Type B pancreatic cell (in vitro differentiated cells): ENCODE data around the gene MAPK10. TPM values are rescaled to one million over a fixed set of nuclear protein-coding genes. Genes with fewer than 3 reads are reported as not detected.

Experiments
- DNase-seq: peaks from one replicate; pipeline ENCODE4 v3.0.0; 2021; ENCODE audit warnings: mixed read lengths; ENCODE audit not compliant: unreplicated experiment; ENCODE audit errors: extremely low spot score
- H3K27ac Mint-ChIP-seq: 2 replicates; pipeline ENCODE4 v1.8.0; 2021; ENCODE audit warnings: mild to moderate bottlenecking, mixed read lengths
- H3K27me3 Mint-ChIP-seq: 2 replicates; pipeline ENCODE4 v1.8.0; 2021; ENCODE audit warnings: mixed read lengths
- H3K36me3 Mint-ChIP-seq: 2 replicates; pipeline ENCODE4 v1.8.0; 2021; ENCODE audit warnings: mixed read lengths
- H3K4me1 Mint-ChIP-seq: one replicate; pipeline ENCODE4 v1.8.0; 2021; ENCODE audit warnings: mixed read lengths; ENCODE audit not compliant: unreplicated experiment
- H3K4me3 Mint-ChIP-seq: 2 replicates; pipeline ENCODE4 v1.8.0; 2021; ENCODE audit warnings: mild to moderate bottlenecking, mixed read lengths
- H3K9me3 Mint-ChIP-seq: 2 replicates; pipeline ENCODE4 v1.8.0; 2021; ENCODE audit warnings: mixed read lengths
- total RNA-seq: library from RNA; stranded (reverse); gene quantifications from 2 replicates; pipeline ENCODE4 v1.2.1, GENCODE V29; 2021; ENCODE audit warnings: low replicate concordance
- TF ChIP-seq, protein P1 (sequence below): fragments of 200-600 bp; sonication (generic); conservative IDR thresholded peaks from 2 replicates; pipeline ENCODE4 v1.5.0; 2021; ENCODE audit warnings: antibody characterized with exemption, mild to moderate bottlenecking

MAPK10 gene
- total RNA-seq, 1 donor from 2014 or later, result 19.1 TPM

DNA sequence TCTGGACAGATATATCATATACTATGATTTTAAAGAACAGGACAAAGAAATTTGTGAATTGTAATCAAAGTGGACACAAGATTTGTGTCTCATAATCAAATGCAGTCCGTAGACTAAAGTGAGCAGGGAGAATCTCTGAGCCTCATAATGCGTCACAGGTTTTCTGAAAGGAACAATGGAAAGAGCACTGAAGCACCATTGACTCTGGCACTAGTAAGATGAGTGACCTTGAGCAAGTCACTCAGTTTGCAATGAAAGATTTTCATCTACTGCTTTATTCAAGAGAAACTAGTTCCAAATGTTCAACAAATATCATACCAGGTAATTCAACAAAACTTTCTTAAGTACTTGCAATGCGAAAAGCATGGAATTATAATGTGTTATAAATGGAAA is 315.3 kb downstream of the MAPK10 start:
- no peak overlapping the region for H3K4me3 Mint-ChIP-seq
- H3K4me1 Mint-ChIP-seq, result peaks cover 6% of the 10 kb centered on the region
- H3K9me3 Mint-ChIP-seq, result no peaks in the 10 kb centered on the region
- H3K27me3 Mint-ChIP-seq, result no peaks in the 10 kb centered on the region
- no peak for DNase-seq
- TF ChIP-seq, protein P1, sequence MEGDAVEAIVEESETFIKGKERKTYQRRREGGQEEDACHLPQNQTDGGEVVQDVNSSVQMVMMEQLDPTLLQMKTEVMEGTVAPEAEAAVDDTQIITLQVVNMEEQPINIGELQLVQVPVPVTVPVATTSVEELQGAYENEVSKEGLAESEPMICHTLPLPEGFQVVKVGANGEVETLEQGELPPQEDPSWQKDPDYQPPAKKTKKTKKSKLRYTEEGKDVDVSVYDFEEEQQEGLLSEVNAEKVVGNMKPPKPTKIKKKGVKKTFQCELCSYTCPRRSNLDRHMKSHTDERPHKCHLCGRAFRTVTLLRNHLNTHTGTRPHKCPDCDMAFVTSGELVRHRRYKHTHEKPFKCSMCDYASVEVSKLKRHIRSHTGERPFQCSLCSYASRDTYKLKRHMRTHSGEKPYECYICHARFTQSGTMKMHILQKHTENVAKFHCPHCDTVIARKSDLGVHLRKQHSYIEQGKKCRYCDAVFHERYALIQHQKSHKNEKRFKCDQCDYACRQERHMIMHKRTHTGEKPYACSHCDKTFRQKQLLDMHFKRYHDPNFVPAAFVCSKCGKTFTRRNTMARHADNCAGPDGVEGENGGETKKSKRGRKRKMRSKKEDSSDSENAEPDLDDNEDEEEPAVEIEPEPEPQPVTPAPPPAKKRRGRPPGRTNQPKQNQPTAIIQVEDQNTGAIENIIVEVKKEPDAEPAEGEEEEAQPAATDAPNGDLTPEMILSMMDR, result no peak
- no peak overlapping the region for H3K27ac Mint-ChIP-seq
- no peaks in the 10 kb centered on the region for H3K36me3 Mint-ChIP-seq

DNA sequence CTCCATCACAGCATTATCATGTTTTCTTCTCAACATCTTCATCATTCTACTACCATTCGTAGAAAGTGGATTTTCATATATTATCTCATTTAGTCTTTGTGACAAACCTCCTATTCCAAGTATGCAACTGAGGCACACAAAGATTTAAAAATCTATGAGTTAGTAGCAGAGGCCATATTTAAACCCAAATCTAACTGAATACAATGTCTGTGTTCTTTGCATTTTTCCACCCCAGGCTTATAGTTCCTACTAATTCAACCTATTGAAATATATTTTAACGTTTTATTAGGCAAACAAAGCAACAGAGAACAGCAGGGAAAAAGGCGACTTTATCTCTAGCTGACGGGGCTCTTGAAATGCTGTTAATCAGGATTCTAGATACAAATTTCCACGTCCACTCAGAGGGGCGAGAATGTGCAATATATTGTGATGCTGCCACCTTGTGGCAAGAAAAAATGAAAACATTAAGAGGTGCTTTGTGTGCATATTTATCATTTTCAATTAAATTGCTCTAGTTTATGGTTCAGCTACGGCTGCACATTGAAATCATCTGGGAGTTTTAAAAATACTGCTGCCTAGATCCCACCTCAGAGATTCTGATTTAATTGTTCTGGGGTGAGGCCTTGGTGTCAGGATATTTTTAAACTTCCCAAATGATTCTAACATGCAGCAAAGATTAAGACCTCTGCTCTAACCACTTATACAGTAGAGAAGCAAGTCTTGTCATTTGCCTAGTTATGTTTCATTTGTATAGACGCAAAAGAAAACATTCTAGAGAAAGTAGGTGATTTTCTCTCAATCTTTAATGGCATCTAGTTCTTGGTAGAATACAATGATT is 315.9 kb downstream of the MAPK10 start:
- DNase-seq, result no peak
- H3K27me3 Mint-ChIP-seq, result no peaks in the 10 kb centered on the region

DNA sequence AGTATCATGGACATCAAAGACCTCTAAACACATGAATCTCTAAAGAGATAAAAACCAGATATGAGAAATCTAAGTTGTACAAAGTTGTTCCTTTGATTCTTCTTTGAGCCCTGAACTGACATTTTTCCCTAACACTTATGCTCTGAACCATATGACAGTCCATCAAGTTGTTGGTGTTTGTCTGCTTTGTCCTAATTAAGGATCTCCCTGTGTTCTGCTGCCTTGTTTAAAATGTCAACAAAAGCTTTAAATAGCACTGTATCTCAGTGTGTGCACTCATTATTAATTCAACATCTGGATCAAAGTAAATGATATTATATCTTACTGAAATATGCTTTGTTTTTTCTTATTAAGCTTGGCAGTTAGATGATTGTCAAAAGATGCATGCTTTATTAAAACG is 321.8 kb downstream of the MAPK10 start:
- no peak for DNase-seq
- no peaks in the 10 kb centered on the region for H3K9me3 Mint-ChIP-seq

More for the DNA sequence above, 315.9 kb downstream of the MAPK10 start:
- Mint-ChIP-seq H3K4me1 (peaks cover 6% of the 10 kb centered on the region), H3K27ac (no peak overlapping the region), H3K9me3 (no peaks in the 10 kb centered on the region), H3K4me3 (no peak overlapping the region), H3K36me3 (no peaks in the 10 kb centered on the region)
- TF ChIP-seq, protein P1, result peak; percentile 87

DNA sequence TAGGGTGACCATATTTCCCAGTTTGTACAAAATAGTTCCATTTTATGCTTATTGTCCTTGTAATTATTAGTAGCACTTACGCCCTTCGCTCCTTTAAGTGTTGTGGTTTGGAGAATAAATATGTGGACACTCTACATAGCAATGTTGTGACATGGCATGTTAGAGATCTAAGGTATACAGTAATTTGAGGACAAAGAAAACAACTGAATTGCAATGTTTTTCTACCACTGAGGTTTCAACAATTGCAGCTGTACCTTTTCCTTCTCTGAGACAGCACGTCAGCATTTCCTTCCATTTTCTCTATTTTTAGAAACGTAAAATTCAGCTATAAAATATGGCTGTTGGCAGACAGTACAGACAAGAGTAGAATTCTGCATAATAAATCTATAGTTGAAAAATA is 323.1 kb downstream of the MAPK10 start:
- peaks cover 14% of the 10 kb centered on the region for H3K4me1 Mint-ChIP-seq
- no peak overlapping the region for H3K27ac Mint-ChIP-seq
- H3K9me3 Mint-ChIP-seq, result no peaks in the 10 kb centered on the region
- TF ChIP-seq, protein P1, result no peak
- H3K4me3 Mint-ChIP-seq, result no peak overlapping the region
- H3K36me3 Mint-ChIP-seq, result no peaks in the 10 kb centered on the region
- no peak for DNase-seq
- no peaks in the 10 kb centered on the region for H3K27me3 Mint-ChIP-seq

More for the DNA sequence above, 321.8 kb downstream of the MAPK10 start:
- no peak overlapping the region for H3K27ac Mint-ChIP-seq
- peaks cover 13% of the 10 kb centered on the region for H3K4me1 Mint-ChIP-seq
- H3K27me3 Mint-ChIP-seq, result no peaks in the 10 kb centered on the region
- TF ChIP-seq, protein P1, result no peak
- H3K36me3 Mint-ChIP-seq, result no peaks in the 10 kb centered on the region
- H3K4me3 Mint-ChIP-seq, result no peak overlapping the region

DNA sequence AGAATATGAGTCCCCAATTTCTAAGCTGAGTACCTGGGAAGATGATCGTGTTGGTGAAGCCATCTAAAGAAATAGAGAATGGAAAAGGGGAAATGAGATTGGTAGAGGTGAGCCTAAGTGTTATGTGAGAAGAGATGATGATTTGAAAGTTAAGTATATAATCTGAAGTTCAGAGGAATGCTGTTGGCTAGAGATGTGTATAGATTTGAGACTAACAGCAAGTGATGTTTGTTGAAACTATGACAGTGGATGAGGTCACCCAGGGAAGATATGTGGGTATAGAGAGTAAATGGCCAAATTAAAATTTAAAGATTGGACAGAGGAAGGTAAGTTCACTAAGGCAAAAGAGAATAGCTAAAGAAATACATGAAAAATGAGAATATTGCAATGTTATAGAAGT is 324.2 kb downstream of the MAPK10 start:
- Mint-ChIP-seq H3K4me3 (no peak overlapping the region), H3K9me3 (no peaks in the 10 kb centered on the region), H3K4me1 (peaks cover 14% of the 10 kb centered on the region), H3K36me3 (no peaks in the 10 kb centered on the region), H3K27ac (no peak overlapping the region), H3K27me3 (no peaks in the 10 kb centered on the region)
- TF ChIP-seq, protein P1, result no peak
- no peak for DNase-seq
